T-helper 2 cell treated with Interferon-gamma antibody and Interleukin-4, amounts not matched to agents 100 ng/mL and 5 ng/mL, for 36 hours (primary cell): ENCODE data around the gene CAPN15. TPM values are rescaled to one million over a fixed set of nuclear protein-coding genes. Genes with fewer than 3 reads are reported as not detected.

Source experiments
- intact Hi-C: fragments of 100-400 bp; cut with micrococcal nuclease; formaldehyde crosslinking; loops from one replicate; pipeline ENCODE4 v1.15.1; 2023
- total RNA-seq: library from RNA; stranded (reverse); gene quantifications from 2 replicates; pipeline ENCODE4 v1.2.3, GENCODE V29; 2022

The CAPN15 gene
- total RNA-seq, 1 donor from 2014 or later, result 87.2 TPM

- intact Hi-C loops, result no loop called here
Observed at GRCh38 chr16:543301-544164, 16.0 kb downstream of the CAPN15 start.

- intact Hi-C loops, result no loop called here
Observed at GRCh38 chr16:544517-544916, 17.0 kb downstream of the CAPN15 start.

- intact Hi-C loops, result no loop called here
Observed at GRCh38 chr16:546909-547770, 19.6 kb downstream of the CAPN15 start.

- intact Hi-C loops, result no loop called here
Observed at GRCh38 chr16:548586-548985, 21.1 kb downstream of the CAPN15 start.

- intact Hi-C loops, result no loop called here
Observed at GRCh38 chr16:549544-550263, 22.2 kb downstream of the CAPN15 start.

- intact Hi-C loops, result no loop called here
Observed at GRCh38 chr16:551210-551609, 23.7 kb downstream of the CAPN15 start.

GRCh38 chr16:552171-552570, 24.7 kb downstream of the CAPN15 start:
- intact Hi-C loops, result no loop called here

- intact Hi-C loops, result no loop called here
Observed at GRCh38 chr16:553601-554296, 26.2 kb downstream of the CAPN15 start.

- intact Hi-C loops, result no loop called here
Observed at GRCh38 chr16:554297-554621, 26.7 kb downstream of the CAPN15 start.

- intact Hi-C loops, result no loop called here
Observed at GRCh38 chr16:554640-555365, 27.3 kb downstream of the CAPN15 start.

- intact Hi-C loops, result no loop called here
Observed at GRCh38 chr16:555528-556473, 28.3 kb downstream of the CAPN15 start.

- intact Hi-C loops, result no loop called here
Observed at GRCh38 chr16:556474-557173, 29.1 kb downstream of the CAPN15 start.

- intact Hi-C loops, result no loop called here
Observed at GRCh38 chr16:557463-558297, 30.2 kb downstream of the CAPN15 start.

- intact Hi-C loops, result no loop called here
Observed at GRCh38 chr16:558298-559020, 30.9 kb downstream of the CAPN15 start.

- intact Hi-C loops, result no loop called here
Observed at GRCh38 chr16:559021-559380, 31.5 kb downstream of the CAPN15 start.

- intact Hi-C loops, result no loop called here
Observed at GRCh38 chr16:559411-560203, 32.1 kb downstream of the CAPN15 start.
